GM18505 (cell line): Measurements from ENCODE around the gene CAND2.
"Not testable (repeated sequence)": the region's sequence is repeated elsewhere in the genome, so short reads cannot be mapped to it uniquely, and the experiment has no call there.

Experiments used
- ATAC-seq: cut with Tn5 transposase; IDR thresholded peaks from one replicate; pipeline ENCODE4 v1.9.1; 2021; ENCODE audit not compliant: unreplicated experiment
- POLR2A ChIP-seq: IDR thresholded peaks from 4 replicates; pipeline ENCODE4 v1.6.1; 2011; ENCODE audit warnings: borderline replicate concordance; ENCODE audit not compliant: insufficient read depth, insufficient read length; ENCODE audit errors: extremely low read depth

Gene CAND2

DNA sequence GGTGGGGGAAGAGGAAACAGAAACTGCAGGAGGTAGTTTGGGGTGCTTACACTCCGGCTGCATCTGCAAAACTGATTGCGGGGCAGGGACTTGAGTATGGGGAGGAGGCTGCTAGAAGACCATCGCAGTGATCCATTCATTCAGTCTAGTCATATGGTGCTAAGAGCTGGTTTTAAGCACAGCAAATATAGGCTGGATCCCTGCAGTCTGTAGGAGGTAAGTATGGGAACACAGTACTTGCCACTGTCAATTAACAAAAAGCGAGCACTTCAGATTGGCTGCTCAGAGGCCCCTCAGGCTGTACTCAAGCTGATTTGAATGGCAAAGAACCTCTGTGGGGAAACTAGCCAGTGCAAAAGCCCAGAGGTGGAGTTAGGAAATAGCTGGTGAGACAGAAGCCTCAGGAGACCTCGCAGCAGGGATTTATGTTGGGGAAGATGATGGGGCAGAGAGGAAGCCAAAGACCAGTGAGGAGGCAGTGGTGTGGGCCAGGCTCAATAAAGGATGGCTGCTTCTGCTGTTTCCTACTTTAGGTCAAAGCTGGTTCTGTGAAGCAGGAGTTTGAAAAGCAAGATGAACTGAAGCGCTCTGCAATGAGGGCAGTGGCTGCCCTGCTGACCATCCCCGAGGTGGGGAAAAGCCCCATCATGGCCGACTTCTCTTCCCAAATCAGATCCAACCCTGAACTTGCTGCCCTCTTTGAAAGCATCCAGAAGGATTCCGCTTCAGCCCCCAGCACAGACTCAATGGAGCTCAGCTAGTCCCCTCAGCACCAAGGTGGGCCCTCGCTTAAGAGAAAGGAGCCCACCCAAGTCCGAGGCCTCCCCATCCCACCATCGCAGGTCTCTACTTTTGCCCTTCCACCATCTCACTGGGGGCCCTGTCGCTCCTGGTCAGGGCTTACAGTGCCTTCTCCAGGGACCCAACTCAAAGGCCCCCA lies 37.0 kb downstream of the CAND2 start:
- TF ChIP-seq POLR2A: no peak
- ATAC-seq: no peak

DNA sequence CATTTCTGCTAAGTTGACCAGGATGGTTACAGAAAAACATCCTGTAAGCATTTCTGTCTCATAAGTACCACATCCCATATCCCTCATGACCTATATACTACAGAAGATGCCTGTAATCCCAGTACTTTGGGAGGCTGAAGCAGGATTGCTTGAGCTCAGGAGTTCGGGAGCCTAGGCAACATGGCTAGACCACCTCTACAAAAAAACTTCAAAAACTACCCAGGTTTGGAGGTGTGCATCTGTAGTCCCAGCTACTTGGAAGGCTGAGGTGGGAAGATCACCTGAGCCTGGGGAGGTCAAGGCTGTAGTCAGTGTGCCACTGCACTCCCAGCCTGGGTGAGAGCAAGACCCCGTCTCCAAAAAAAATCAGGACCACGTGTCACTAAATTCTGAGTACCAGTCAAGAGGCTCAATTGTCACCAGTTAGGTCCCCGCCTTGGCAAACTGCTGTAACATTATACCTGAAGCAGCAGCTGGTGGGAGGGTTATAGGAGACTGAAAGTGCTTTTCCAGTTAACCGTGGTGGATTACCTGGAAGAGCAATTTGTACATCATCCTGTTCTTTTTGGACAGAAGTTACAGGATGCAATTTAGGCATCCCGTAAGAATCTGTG lies 38.7 kb downstream of the CAND2 start:
- ATAC-seq: no peak
- no peak for TF ChIP-seq POLR2A

DNA sequence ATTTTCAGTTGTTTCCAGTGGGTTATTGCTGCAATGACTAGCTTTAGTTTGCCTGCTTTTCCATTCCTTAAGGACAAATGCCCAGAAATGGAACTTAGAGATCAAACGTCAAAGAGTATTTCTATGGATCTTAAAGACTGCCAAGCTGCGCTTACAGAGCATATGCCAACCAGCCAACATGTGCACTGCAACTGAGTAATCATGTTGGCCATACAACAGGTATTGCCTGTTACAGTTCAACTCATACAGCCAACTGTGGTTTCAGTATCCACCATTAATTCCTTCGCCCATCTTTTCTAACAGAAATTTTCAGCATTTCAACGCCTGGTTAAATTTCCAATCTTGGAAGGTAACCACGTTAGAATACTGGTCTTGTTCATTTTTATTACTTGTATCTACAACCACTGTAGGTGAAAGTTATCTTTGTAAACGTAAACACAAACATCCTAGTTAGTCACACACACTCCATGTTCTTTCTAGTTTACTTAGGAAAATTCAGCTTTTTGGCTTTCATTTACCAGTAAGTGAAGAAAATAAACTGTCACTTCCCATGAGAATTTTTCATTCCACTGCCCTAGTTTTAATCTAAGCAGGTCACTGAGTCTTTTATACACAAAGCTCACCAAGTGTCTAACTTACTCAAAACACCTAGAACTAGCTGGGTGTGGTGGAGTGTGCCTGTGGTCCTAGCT lies 41.0 kb downstream of the CAND2 start:
- no peak for ATAC-seq
- no peak for TF ChIP-seq POLR2A

DNA sequence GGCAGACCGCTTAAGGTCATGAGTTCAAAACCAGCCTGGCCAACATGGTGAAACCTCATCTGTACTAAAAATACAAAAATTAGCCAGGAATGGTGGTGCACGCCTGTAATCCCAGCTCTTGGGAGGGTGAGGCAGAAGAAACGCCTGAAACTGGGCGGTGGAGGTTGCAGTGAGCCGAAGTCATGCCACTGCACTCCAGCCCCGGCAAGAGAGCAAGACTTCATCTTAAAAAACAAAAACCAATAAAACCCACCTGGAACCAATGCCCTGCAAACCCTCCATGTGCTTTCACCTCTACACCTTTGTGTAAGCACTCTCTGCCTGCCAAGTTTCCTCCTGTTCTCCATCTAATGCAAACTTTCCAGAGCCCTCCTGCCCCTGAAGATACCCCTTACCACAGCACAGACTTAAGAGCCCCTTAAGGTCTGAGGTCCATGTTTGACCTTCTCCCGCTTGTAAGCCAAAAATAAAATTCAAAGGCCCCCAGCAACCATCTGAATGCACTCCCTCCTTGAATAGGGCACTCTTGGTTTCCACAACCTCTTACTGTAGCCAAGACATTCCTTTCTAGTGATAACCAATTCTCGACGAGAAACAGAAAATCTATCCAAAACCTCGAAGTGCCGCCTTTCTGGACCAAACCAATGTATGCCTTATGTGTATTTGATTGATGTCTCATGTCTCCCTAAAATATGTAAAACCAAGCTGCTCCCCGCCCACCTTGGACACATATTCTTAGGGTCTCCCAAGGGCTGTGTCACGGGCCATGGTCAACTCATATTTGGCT lies 41.9 kb downstream of the CAND2 start:
- ATAC-seq: no peak
- no peak for TF ChIP-seq POLR2A

DNA sequence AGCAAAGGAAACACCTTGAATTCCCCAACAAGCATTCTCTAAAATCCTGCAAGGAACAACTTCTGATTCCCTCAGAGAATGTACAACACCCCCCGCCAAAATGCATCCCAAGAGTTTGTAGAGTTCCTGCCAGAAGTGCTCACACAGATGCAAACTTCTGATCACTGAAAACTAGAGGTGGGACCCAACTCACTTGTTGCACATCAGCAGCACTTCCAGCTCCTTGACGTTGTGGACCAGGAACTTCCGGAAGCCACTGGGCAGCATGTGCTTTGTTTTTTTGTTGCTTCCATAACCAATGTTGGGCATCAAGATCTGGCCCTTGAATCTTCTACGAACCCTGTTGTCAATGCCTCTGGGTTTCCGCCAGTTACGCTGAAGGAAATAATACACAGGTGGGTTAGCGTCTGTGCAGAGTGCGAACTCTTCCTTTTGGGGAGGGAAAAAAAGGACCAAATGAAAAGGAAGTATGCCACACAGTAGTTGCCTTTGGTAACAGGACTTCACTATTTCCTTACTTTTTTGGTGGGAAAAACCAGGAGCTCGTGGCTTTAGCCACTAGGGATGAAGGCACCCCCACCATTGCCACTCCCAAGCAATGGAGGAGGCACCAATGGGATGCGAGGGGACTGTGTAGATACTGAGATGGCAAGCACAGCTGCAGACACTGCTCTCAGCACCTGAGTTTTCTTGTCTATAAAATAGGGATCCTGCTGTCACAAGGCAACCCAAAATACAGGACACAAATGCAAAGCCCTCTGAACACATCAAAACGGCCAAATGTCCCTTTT lies 42.9 kb downstream of the CAND2 start:
- TF ChIP-seq POLR2A: no peak
- no peak for ATAC-seq

DNA sequence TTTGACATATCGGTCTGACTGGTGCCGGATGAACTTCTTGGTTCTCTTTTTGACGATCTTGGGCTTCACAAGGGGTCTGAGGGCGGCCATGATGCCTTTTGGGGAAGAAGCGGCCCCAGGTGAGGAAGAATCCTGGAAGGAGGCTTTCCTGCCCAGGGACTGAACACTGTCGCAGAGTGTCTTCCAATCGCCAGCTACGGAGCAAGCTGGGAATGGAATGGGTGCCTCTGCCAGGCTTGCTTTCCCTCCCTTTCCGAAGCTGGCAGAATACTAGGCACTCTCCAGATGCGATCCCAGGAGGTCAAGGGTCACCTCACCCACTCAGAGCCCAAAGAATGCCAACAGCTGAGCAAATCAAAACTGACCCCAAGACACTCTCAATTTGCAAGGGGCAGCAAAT lies 43.7 kb downstream of the CAND2 start:
- ATAC-seq: not testable (repeated sequence)

DNA sequence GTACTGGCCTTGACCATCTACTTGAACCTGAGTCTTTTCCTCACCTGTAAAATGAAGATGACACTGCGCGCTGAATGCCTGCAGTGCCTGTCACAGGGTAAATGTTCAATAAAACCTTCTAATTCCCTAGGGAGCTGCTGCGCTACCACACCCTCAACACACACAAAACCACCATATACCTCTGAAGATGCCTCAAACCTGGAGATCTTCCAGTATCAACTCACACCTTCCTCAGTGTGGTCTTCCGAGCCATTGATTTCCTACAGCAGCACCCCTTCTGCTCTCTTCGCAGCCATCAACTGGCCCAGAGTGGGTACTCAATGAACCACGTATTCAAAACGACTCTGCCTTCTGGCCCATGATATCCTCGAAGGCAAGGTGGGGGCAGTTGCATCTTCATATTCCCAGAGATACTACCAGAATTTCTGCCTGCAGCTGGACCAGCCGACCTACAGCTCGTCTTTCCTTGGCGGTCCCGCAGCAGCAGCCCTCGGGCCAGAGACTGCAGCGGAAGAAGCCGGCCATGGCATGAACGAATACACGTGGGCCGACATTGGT lies 44.2 kb downstream of the CAND2 start:
- no peak for TF ChIP-seq POLR2A
- ATAC-seq: peak; percentile 29

GRCh38 chr3:12841149-12841969 lies 44.9 kb downstream of the CAND2 start, which contains the start of gene RPL32:
TSS of gene RPL32 (minus strand) at chr3:12841565. CDS start at chr3:12840237, 1,328 bp downstream.
- peak; percentile 98 for TF ChIP-seq POLR2A
- peak; percentile 88 for ATAC-seq

DNA sequence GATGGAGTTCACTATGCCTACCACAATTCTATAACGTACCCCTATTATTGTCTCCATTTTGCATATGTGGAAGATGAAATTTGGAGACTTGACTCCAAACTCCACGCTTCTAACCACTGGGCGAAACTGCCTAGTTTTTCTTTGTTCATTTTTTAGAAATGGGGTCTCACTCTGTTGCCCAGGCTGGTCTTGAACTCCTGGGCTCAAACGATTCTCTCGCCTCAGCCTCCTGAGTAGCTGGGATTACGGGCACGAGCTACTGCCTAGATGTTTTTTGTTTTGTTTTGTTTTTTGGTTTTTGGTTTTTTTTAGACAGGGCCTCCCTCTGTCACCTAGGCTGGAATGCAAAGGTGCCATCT lies 45.5 kb downstream of the CAND2 start:
- no peak for ATAC-seq

GRCh38 chr3:12842469-12842868 lies 46.0 kb downstream of the CAND2 start:
- ATAC-seq: no peak
- TF ChIP-seq POLR2A: no peak

More for the DNA sequence above, 45.5 kb downstream of the CAND2 start:
- TF ChIP-seq POLR2A: no peak

DNA sequence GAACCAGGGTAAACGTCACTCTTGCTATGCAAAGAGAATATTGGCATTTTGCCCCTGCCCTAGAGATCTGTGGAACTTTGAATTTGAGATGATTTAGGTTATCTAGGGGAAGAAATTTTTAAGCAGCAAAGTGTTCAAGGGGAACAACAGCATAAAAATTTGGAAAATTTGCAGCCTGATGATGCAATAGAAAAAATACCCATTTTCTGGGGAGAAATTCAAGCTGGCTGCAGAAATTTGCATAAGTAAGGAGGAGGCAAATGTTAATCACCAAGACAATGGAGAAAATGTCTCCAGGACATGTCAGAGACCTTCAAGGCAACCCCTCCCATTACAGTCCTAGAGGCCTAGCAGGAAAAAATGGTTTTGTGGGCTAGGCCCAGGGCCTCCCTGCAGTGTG lies 49.3 kb downstream of the CAND2 start:
- TF ChIP-seq POLR2A: no peak
- no peak for ATAC-seq
